ENCODE results near the gene CNTNAP5.

CNTNAP5 gene

DNA sequence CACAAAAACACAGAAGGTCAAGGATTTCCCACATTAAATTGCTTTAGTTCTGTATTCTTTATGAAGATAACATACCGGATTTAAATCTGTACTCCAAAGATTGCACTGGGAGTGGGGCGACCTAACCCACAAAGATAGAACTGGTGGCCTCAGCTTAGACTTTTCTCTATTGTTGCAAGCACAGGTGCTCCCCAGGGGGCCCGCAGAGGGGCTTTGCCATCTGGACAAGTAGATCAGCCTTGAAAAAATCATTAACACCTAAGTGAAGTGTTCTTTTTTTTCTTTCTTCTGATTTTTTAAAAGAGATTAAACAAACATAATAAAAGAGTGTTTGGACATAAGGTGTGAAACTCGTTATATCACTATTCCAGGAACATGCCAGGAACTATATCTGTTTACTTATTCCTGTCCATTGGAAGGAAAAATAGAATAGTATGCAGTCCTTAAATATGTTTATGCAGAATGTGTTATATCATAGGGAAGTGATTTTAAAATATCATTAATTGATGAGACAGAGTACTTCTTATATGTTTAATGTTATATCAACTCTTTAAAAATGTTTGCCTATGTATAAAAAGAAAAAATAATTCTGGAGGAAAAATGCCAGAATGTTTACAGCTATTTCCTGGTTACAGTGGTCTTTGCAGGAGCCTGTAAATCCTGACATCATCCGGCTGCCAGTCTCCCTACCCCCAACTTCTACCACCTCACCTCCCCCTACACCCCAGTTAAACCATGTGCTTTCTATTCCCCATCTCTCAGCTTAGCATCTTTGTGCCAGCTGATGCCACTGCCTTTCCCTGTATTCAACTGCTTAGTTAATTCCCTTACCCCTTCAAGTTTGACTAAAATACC lies 679.2 kb downstream of the CNTNAP5 start:
- no peak for DNase-seq

DNA sequence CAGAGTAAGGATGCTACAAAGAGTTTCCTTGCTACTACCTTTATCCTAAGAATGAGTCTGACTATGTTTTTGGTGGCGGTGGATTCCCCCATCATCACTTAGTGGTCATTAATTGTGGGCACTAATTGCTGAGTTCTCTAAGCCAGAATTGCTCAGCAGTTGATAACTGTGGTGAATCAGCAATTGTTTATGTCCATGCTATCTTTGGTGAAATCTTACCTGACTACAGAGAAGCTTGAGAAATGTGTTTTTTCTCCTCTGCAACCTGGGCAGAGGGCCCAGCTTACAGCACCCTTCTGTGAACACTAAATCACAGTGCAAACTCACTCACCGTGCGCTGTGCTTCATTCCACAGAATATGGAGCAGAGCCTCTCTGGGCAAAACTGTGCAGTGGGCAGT lies 683.6 kb downstream of the CNTNAP5 start:
- DNase-seq = no peak

DNA sequence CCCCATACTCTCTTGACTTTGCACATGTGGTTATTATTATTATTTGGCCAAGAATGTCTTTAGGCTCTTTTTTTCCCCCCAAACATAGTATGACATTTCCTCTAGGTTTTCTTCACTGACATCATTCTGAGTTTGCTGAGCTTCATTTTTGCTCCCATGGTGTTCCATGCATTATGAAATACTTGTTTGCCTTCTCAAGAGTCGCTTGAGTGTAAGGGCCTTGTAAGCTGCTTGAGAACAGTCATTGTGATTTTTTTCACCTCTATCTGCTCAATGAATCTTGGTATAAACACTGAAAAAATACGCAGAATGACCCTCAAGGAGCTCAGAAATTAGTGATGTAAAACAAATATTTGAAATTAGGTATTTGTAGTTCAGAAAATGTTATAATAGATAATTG lies 688.9 kb downstream of the CNTNAP5 start:
- no peak for DNase-seq

DNA sequence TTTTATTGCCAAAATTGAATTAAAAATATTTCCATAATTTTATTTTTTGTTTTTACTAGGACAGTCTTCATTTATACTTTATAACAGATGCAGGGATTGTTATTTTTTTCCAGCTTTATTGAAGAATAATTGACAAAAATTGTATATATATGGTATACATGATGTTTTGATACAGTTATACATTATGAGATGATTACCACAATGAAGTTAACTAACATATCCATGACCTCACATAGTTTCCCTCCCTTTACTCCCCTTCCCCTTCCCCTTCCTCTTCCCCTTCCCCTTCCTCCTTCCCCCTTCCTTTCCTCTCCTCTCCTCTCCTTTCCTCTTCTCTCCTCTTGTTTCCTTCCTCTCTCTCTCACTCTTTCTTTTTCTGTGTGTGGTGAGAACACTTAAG lies 700.1 kb downstream of the CNTNAP5 start:
- DNase-seq = no peak

DNA sequence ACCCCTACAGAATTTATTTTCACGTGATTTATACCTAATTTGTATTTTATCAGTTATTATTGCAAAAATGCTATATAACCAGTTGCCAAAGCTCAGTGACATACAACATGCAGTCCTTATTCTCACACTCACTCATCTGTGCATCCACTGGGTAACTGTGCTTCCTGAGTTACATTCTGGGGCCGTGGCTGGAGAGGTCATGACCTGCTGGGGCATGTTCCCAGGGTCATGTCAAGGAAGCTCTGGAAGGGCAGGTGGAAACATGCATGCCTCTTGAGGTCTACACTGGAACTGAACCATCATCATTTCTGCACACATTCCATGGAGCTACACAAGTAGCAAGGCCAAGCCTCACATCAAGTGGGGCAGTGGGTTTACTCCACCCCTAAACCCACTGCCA lies 715.5 kb downstream of the CNTNAP5 start:
- no peak for DNase-seq

DNA sequence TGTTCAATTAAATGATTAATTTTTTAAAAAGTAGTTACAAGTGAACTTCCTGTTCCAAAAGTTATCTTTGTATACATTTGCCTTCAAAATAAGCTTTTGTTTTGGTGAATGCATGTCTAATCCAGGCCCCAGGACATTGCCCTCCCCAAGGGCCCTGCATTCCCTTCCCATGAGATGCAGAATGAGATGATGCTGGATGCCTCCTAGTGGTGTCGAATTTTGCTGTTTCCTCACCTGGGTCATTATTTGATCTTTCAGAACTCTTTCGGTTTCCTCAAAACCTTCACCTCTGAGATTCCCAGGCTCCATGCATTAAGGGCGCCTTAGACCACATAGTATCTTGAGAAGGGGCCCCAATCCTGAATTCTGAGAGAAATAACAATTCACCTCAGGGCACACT lies 728.8 kb downstream of the CNTNAP5 start:
- DNase-seq = no peak

DNA sequence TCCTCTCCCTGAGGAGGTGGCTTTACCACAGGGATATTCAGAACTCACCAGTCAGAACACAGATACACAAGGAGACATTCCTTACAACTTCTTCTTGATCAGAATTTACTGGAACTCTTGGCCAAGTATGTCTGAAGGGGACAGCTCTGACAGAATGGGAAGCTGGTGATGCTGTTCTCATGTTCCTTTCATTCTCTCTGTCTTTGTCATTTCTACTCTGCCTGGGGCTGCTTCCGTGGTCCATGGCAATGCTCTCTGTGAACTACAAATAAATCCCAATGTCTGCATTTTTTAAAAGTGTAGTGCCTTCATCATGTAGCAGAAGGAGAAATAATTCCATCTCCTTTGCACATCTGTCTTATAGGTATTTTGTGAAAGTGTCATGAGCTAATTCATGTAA lies 730.3 kb downstream of the CNTNAP5 start:
- no peak for DNase-seq

DNA sequence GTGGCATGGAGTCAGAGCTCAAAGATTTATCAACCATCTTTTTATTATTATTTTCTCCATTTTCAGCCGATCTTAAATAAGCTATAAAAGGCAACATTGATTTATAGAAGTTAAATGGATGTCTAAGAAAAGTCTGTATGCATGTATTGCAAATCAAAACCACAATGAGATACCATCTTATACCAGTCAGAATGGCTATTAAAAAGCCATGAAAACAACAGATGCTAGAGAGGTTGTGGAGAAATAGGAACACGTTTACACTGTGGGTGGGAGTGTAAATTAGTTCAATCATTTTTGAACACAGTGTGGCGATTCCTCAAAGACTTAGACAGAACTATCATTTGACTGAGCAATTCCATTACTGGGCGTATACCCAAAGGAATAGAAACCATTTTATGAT lies 731.0 kb downstream of the CNTNAP5 start:
- DNase-seq = no peak

DNA sequence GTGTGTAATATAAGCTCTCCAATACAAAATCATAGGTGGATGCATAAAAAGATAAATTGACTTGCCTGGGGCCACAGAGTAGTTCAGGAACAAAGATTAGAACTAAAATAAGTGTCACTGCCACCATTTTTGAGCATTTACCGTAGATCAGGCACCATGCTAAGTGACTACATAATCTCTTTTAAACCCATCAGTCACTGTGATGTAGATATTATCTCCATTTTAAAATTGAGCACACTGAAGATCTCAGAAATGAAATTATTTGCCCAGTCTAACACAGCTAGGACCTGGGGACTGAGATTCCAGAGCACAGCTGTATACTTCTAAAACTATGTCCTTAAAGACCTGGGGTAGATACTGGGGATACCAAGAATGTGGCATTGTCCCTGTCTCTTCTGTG lies 737.3 kb downstream of the CNTNAP5 start:
- DNase-seq = no peak

DNA sequence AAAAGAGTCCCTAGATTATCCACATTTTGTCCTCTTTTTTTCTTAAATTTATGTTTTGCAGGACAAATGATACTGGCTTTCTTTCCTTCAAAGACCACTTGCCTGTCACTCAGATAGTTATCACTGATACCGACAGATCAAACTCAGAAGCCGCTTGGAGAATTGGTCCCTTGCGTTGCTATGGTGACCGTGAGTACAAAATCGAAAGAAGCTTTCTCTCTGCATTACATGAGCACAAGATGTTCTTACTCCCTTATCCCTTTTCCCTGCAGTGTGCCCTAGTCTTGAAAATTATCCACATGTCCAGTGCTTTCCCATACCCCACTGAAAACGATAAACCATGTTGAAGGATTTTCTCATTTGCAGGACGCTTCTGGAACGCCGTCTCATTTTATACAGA lies 738.5 kb downstream of the CNTNAP5 start:
- no peak for DNase-seq

DNA sequence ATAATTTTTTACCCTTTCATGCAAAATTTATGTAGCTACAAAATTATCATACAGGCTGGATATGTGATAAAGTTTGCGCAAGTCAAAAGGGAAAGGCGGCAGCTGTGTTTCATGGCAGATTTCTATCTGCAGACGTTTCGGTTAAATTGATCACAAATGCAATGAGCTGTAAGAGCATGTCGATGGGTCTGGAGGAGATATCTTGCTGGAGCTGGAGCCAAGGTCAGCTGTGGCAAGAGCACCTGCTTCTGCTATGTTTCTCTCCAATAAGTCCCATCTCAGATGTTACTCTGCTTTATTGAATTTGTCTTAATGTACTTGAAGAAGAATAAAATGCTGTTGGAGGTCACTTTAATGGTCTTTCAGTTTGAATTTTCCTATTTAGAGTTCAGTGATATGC lies 749.7 kb downstream of the CNTNAP5 start:
- no peak for DNase-seq

DNA sequence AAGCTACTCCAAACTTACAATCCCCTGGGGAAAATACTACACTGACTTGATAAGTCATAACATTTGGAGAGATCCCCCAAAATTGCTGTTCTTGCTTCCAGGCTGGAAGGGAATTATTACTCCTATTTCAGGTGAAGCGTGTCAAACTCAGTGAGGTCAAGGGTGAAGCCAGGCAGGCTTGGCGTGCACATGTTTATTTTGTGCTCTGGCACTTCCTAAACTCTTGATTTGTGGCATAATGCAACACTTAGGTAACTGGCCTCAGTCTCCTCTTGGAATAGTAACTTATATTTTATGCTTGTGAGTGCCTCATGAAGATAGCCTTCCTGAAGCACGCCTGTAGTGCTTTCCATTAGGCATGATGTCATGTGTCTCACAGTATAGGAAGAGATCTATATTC lies 751.2 kb downstream of the CNTNAP5 start:
- no peak for DNase-seq

DNA sequence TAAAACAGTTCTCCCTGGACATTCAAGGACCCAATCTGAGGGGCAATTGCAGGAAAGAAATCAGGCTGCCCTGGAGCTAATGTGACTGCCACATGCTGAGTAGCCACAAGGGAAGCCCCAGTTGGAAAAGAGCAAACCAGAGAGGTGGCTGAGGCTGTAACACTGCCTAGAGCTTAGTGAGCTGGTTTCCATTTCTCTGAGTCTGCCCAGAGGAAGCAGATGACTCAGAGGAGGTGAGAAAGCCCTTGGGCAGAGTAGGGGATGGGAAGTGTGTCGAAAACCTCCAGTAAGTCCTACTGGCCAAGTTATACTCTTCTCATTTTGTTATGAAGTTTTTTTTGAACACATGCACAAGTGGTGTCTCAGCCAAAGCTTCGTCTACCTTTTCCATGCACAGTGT lies 753.0 kb downstream of the CNTNAP5 start:
- DNase-seq = no peak

DNA sequence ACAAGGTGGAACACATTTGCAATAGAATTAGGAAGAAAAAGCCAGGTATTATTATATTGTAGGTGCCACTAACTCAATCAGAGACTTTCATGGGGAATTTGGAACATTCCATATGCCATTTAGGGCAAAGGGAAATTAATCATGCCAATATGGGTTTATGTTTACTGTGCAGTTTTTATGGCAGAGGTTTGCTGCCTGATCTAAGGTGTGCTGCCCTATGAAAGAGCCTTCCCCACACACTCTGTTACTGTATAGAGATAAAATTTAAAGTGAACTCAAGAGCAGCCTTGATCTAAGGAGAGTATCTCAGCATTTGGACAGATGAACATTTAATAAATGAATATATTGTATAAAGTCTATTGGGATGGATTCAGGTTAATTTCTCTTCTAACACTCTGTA lies 771.6 kb downstream of the CNTNAP5 start:
- DNase-seq = no peak

DNA sequence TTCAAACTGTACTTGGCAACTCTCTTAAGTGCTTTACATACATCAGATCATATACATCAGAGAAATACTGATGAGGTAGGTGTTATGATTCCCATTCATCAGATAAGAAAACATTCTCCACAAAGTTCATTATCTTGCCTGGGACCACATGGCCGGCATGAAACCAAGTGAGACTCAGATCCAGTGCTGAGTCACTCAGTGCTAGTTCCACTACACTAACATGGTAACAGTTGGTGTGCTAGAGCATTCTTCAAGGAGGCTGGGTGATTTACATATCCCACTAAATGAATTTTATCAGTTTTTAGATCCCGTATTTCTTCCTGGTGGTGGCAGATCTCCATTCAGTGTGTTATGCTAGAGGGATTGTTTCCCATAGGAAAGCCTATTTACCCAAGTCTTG lies 772.0 kb downstream of the CNTNAP5 start:
- no peak for DNase-seq

DNA sequence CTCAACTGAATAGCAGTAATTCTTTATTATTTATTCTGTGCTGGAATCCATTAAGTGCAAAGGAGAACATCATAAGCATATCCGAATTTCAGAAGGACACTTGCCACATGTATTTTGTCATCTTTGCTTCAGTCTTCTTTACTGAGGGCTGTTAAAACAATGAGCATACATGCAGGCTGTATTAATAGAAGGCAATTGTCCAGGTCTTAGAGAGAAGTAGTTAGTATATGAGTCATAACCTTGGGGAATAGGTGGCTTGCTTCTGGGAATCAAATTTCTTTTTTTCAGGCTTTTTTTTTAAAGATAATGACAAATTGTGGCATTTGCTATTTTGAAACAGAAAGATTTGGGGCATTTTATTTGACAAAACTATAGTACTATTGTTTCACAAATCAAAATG lies 773.5 kb downstream of the CNTNAP5 start:
- DNase-seq = no peak

DNA sequence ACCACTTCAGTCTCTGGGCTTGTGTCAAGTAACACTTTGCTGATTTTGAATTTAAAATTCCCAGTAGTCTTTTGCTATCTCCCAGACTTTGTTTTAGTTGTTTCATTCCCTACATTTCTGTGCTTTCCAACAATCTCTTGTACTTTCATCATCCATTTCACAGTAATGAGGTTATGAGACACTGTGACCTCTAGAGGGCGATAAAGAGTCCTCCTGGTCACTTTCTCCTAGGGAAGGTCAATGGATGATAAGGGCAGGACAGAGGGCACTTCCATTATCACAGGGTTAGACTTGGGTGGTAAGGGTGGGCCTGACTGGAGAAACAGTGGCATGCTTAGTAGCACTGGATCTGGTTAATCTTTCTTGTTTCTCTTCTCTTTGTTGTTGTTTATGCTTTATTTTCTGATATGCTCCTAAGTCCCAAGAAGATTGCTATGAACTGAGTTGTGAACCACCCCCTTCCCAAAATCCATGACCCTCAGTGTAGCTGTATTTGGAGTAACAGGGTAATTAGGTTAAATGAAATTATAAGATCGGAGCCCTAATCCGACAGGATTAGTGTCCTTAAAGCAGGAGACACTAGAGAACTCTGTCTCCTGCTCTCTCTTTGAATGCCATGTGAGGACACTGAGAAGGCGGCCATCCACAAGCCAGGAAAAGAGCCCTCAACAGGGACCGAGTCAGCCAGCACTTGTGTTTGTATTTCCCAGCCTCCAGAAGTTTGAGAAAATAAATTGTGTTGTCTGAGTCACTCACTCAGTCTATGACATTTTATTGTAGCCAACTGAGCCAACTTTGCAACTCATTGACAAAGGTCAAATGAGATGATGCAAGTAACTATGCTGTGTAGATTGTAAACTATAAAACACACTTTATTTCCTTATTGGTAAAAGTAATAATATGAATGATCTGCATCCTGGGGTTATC lies 779.2 kb downstream of the CNTNAP5 start:
- DNase-seq = peak in 1 of 5 donors; percentile 0

DNA sequence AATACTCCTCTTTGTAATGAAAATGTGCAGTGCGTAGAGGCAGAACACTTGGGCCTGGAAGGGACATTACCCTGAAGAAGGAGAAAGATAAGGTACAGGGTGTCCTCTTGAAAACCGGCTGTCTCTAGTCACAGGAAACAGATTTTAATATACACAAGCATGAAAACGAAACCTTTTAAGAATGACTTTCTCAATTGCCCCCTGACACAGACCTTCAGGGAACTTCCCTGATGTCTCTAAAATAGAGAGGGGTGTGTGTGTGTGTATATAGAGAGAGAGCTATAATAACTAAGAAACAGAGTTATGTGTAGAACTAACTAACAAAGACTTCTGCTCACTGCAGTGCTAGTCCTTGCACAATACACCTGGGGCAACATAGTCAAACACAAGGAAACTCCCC lies 780.0 kb downstream of the CNTNAP5 start:
- no peak for DNase-seq

DNA sequence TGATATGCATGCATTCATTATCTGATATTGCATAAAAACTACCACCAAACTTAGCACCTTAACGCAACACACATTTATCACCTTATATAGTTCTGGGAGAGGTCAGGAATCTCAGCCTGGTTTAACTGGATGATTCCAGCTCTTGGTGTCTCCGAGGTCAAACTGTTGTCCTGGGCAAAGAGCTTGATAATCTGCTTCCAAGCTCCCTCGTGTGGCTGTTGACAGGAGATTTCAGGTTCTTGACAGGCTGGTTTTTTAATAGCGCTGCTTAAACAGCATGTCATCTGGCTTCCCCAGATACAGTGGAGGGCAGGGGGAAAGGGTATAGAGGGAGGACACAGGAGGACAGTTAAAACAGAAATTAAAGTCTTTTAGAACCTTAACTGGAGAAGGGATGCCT lies 785.0 kb downstream of the CNTNAP5 start:
- DNase-seq = no peak

DNA sequence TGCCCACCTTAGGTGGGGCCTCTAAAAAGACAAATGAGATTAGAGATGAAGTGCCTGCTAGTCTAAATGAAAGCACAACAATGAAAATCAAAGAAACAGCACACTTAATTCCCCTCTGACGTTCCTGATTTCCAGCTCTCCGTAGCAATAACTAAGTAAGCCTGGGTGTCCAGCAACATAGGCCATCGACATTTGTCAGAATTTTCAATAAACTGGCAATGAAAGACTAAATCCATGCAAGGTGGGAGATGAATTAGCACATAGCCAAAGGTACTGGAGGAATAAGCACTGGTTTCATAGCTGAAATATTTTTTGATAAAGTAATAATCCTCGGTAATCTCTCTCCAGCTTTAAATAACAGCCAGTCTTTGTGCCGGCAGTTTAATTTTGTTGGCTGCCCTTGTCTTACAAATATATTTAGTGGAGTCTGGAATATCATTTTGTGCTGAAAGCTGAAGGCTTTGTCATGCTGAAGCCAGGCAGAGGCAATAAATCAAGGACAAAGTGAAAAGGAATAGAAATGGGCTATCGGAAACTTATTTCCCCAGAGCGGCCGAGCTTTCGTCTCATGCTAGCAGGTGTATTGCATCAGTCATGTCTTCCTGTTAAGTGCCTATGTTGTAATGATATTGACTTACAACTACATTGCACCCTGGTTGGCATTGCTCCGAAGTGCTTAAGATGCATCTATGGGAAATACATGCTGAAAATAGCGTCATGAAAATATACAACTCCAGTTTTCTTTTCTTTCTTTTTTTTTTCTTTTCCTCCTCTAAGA lies 790.1 kb downstream of the CNTNAP5 start:
- no peak for DNase-seq

DNA sequence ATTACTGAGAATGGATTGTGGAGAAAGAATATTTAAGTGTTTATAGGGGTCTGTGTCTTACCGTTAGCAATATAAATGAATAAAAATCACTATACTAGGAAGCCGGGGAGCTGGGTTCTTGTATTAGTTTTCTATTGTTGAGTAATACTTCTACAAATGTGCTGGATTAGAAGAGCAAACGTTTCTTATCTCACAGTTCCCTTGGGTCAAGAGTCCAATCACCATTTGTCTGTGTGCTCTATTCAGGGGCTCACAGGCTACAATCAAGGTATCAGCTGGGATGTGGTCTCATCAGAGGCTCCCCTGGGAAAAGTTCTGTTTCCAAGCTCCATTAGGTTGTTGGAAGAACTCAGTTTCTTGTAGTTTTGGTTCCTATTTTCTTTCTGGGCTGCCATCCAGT lies 790.9 kb downstream of the CNTNAP5 start:
- DNase-seq = no peak

DNA sequence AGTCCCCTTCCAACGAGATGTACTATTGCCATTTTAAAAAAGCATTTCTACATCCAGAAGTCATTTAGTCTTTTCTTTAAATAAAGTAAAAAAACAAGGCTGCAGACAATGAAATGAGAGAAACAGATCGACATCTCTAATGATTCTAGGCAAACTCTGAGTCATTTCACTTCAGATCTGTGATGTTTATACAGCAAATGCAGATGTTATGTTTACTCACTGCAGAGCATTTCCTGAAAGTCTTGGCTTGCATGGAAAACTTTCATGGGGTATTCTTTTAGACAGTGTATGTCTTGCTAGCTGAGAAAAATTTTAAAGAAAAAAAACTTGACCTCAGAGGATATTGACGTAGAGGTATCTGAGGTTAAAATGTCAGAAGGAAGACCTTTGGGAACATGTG lies 797.4 kb downstream of the CNTNAP5 start:
- DNase-seq = no peak

DNA sequence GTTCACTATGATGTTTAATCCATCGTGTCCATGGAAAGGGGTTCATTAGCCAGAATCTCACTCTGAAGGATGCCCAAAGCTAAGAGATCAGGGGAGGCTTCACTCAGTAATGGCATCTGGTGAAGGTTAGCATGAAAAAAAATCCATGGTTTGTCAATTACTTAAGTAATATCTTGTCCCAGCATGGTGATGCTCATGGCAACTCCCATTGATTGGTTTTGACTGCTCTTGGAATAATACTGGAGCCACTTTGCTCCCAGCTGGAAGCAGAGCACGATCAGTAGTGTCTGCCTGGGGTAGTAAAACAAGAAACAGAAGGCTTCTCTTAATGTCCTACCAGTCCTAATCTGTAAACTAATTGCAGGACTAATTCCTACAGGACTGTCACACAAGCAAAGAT lies 799.4 kb downstream of the CNTNAP5 start:
- DNase-seq = no peak

All from T-helper 1 cell (primary cell).